ENCODE measurements around the gene INPP4B.
"Not testable (repeated sequence)": the region's sequence is repeated elsewhere in the genome, so short reads cannot be mapped to it uniquely, and the experiment has no call there.

Gene INPP4B

GRCh38 chr4:142544039-142544438, 302.1 kb downstream of the INPP4B start:
- no peak for DNase-seq (ENCODE audit: low spot score)

GRCh38 chr4:142540483-142540804, 305.7 kb downstream of the INPP4B start:
- no peak for DNase-seq (ENCODE audit: low spot score)

GRCh38 chr4:142539796-142540482, 306.2 kb downstream of the INPP4B start:
- DNase-seq (ENCODE audit: low spot score) = no peak

GRCh38 chr4:142535009-142535408, 311.1 kb downstream of the INPP4B start:
- no peak for DNase-seq (ENCODE audit: low spot score)

GRCh38 chr4:142532054-142532453, 314.0 kb downstream of the INPP4B start:
- no peak for DNase-seq (ENCODE audit: low spot score)

- DNase-seq (ENCODE audit: low spot score) = no peak
Observed at GRCh38 chr4:142530728-142531127, 315.4 kb downstream of the INPP4B start.

- no peak for DNase-seq (ENCODE audit: low spot score)
Observed at GRCh38 chr4:142528433-142528832, 317.7 kb downstream of the INPP4B start.

GRCh38 chr4:142523111-142523510, 323.0 kb downstream of the INPP4B start:
- no peak for DNase-seq (ENCODE audit: low spot score)

- DNase-seq (ENCODE audit: low spot score) = no peak
Observed at GRCh38 chr4:142519342-142519741, 326.8 kb downstream of the INPP4B start.

- DNase-seq (ENCODE audit: low spot score) = no peak
Observed at GRCh38 chr4:142516686-142517526, 329.2 kb downstream of the INPP4B start.

- no peak for DNase-seq (ENCODE audit: low spot score)
Observed at GRCh38 chr4:142512161-142512560, 333.9 kb downstream of the INPP4B start.

- DNase-seq (ENCODE audit: low spot score) = no peak
Observed at GRCh38 chr4:142509881-142510280, 336.2 kb downstream of the INPP4B start.

GRCh38 chr4:142509381-142509780, 336.7 kb downstream of the INPP4B start:
- not testable (repeated sequence) for DNase-seq (ENCODE audit: low spot score)

- no peak for DNase-seq (ENCODE audit: low spot score)
Observed at GRCh38 chr4:142500966-142501365, 345.1 kb downstream of the INPP4B start.

GRCh38 chr4:142497606-142498005, 348.5 kb downstream of the INPP4B start:
- no peak for DNase-seq (ENCODE audit: low spot score)

GRCh38 chr4:142493255-142494110, 352.6 kb downstream of the INPP4B start:
- DNase-seq (ENCODE audit: low spot score) = no peak

GRCh38 chr4:142485452-142485851, 360.6 kb downstream of the INPP4B start:
- DNase-seq (ENCODE audit: low spot score) = no peak

GRCh38 chr4:142480244-142480643, 365.9 kb downstream of the INPP4B start:
- no peak for DNase-seq (ENCODE audit: low spot score)

- DNase-seq (ENCODE audit: low spot score) = no peak
Observed at GRCh38 chr4:142475663-142476062, 370.4 kb downstream of the INPP4B start.

GRCh38 chr4:142474398-142475087, 371.6 kb downstream of the INPP4B start:
- no peak for DNase-seq (ENCODE audit: low spot score)

GRCh38 chr4:142473960-142474338, 372.2 kb downstream of the INPP4B start:
- DNase-seq (ENCODE audit: low spot score) = no peak

All from left forelimb (tissue), 1 donor.